Left cardiac atrium (tissue), 4 donors: ENCODE measurements around the gene PPIE. TPM values are rescaled to one million over a fixed set of nuclear protein-coding genes. Genes with fewer than 3 reads are reported as not detected.

Experiments used
- ATAC-seq, 2 donors: fragments of 200-7000 bp; cut with Tn5 transposase; one replicate each; pipeline ENCODE4 v1.9.1; 2020; ENCODE audit warnings: mild to moderate bottlenecking in 2 of 2, moderate library complexity in 2 of 2
- DNase-seq: peaks from one replicate; pipeline ENCODE4 v3.0.0-alpha.2; 2020
- intact Hi-C, 2 donors: fragments of 100-400 bp; cut with DNase I; formaldehyde crosslinking; loops; one replicate each; pipeline versions ENCODE4 v1.14.1 to v1.15.1; 2022 to 2023
- long read RNA-seq: library from polyadenylated mRNA; unstranded; transcript quantifications from one replicate; pipeline ENCODE4 v2.0.0, GENCODE V29; 2021
- total RNA-seq, 2 donors: library from RNA; stranded (reverse); fragmentation: NEBNext Ultra II Directional; extraction: Animal tissue kit (Norgen Biotek cat#: 25700); gene quantifications; one replicate each; pipeline ENCODE4 v1.2.1, GENCODE V29; 2021
- donor health status: DM: no; HTN: yes; CAD: no.
- donor health status: DM: no; HTN: yes; CAD: no; lungs with severe emphysema.
- donor health status: DM: yes; HTN: yes; CAD: no.
- donor health status: Dilated cardiomyopathy.

PPIE gene
- total RNA-seq = 10 to 100 TPM; 26.4 to 30.8 TPM
- long read RNA-seq, transcript PPIE-201 (10 exons, 1,277 nt) = major isoform, 50 of 78 reads
- long read RNA-seq, transcript PPIE-202 (10 exons, 1,079 nt) = minor isoform, 5 of 78 reads
- long read RNA-seq, partial matches to known transcripts = 1 of 78 reads
- long read RNA-seq, other reads (novel, unspliced or antisense) = 19 of 78 reads

GRCh38 chr1:39738622-39739366 lies at the start of gene PPIE:
TSS of gene PPIE (plus strand) at chr1:39738882. CDS start at chr1:39738901, 19 bp downstream.
- DNase-seq (peak; percentile 97), ATAC-seq (peak; percentile 99)
- intact Hi-C loops = no loop called here

- no peak for ATAC-seq
- intact Hi-C loops = no loop called here
- no peak for DNase-seq
Measured at GRCh38 chr1:39689214-39689613, 49.5 kb upstream of the PPIE start.

DNA sequence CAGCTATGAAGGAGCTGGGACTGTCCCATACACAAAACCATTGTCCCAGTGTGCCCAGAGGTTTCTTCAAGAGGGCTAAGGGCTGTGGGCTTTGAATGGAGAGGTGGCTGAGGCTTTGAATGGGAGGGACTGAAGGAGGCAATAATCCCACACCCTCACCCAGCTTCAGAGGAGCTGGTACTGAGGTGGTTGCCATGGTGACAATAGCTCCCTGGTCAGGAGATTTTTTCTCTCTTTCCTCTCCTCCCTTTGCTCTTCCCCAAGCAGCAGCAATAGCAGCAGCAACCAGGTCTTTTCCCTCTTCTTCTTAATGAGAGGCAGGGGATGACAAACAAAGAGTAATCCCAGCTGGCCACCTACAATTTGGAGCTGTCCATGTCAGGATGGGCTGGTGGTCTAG lies 49.0 kb upstream of the PPIE start:
- DNase-seq = no peak
- no peak for ATAC-seq
- intact Hi-C loops = no loop called here

DNA sequence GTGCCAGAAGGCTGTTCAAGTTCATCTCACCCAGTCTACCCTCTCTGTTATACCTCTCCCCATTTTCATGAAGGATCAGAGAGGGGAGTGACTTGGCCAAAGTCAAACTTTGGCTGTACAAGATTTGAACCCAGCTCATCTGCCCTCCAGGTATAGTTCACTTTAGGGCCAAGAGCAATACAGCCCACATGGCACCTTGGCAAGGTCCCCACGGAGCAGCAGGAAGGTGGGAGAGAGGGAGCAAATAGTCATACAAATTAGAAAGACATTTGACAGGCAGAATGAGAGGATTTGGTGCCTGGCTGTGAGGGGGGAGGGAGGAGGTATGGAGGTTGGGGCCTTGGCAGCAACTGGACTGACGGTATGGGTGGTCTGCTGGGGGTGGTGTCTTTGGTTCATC lies 48.5 kb upstream of the PPIE start:
- no peak for DNase-seq

GRCh38 chr1:39690794-39691382 lies 47.8 kb upstream of the PPIE start:
- intact Hi-C loops = no loop called here
- DNase-seq = no peak
- no peak for ATAC-seq

More for the DNA sequence above, 48.5 kb upstream of the PPIE start:
- no peak for ATAC-seq
- intact Hi-C loops = no loop called here

GRCh38 chr1:39691383-39692151 lies 47.1 kb upstream of the PPIE start, which contains the start of gene HPCAL4:
TSS of gene HPCAL4 (minus strand) at chr1:39691433. CDS start at chr1:39684603, 6,830 bp downstream.
- DNase-seq = peak; percentile 93
- peak; percentile 98 for ATAC-seq
- intact Hi-C loops = no loop called here

DNA sequence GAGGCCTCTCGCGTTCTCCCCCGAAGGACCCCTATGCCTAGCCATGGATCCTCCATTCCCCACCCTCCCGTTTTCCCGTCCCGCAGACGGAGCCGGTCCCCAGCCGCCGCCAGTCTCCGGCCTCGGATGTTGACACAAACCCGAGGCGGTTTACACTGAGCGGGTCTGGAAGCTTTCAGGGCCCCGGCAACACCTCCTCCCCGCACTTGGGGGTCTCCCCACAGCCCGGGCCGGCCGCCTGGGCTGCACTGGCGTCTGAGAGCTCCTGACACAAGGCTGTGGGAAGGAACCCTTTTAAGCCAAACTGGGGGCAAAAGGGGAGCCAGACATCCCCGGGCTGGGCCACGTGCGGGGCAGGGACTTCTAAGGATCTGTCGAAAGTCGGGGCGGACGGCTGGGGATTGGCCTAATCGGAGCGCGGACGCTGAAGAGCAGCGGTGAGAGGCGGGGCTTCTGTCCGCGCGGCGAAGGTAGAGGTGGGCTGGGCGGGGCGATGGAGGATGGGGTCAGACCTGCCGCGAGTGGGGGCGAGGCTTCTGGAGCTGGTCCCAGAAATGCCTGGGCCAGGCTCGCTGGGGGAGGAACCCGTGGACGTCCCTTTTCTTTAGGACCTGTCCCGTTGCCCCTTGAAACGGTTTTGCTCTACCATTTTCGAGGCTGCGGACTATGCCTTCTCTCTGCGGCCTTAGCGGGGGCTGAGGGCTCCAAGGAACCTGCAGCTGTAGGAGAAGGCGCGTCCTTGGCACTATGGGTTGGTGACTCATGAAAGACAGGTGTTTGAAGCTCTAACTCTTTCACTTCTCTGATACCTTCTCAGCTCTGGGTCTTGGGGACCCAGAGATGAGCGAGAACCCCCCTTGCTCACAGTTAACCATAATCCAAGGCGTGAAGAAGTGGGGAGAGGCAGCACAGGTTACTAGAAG lies 46.3 kb upstream of the PPIE start:
- intact Hi-C loops = no loop called here
- DNase-seq (no peak), ATAC-seq (peak in 1 of 2 donors; percentile 16)

DNA sequence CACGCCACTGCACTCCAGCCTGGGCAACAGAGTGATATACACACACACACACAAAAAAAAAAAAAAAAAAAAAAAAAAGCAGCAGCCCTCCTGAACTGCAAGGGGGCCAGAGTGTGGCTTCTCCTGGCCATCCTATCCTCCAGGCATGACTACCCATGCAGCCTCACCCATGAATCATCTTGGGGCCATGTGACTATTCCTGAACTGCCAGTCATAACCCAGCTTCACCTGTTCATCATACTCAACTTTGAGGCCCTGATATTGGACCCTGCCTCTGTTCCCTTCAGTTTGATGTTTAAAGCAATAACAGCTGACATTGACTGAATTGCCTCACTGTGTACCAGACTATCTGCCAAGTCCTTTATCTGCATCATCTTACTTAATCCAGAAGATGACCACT lies 44.7 kb upstream of the PPIE start:
- DNase-seq (no peak), ATAC-seq (no peak)
- intact Hi-C loops = no loop called here

DNA sequence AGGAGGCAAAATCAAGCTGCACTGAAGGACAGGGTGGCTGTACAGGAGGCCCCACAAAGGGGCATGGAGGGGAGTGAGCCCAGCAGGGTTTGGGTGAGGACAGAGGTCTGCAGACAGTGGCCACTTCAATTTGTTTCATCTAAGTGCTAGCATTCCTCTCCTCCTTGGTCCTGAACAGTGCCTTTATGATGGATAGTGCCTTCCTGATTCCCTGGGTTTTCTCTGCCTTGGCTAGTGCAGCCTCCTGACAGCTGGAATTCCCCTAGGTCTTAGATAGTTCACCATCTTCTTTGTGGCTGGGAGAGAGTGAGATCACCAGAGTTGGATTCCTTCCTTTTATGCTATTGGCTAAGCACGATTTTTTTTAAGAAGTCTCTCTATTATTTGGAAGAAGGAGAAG lies 43.7 kb upstream of the PPIE start:
- ATAC-seq = no peak
- intact Hi-C loops = no loop called here
- DNase-seq = no peak

DNA sequence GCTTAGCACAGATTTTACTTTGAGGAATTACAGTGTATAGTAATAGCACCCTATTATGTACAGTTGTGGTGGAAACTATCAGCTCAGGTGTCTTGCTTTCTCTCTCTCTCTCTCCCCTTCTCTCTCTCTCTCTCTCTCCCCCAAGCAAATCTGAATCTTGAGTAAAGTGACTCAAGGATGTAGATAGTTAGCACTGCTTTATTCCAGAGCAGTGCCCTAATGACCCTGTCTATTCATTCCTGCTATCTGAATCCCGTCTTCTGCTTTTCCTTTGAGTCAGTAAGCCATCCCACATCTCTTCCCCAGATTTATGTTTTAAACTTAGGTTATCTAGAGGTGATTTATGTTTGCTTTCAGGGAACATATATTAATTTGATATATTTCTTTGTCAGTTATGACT lies 42.2 kb upstream of the PPIE start:
- ATAC-seq = no peak
- intact Hi-C loops = no loop called here

GRCh38 chr1:39698568-39698967 lies 40.1 kb upstream of the PPIE start:
- DNase-seq (no peak), ATAC-seq (no peak)
- intact Hi-C loops = no loop called here

More for the DNA sequence above, 42.2 kb upstream of the PPIE start:
- no peak for DNase-seq

GRCh38 chr1:39699419-39699818 lies 39.3 kb upstream of the PPIE start:
- intact Hi-C loops = no loop called here
- no peak for DNase-seq
- no peak for ATAC-seq

DNA sequence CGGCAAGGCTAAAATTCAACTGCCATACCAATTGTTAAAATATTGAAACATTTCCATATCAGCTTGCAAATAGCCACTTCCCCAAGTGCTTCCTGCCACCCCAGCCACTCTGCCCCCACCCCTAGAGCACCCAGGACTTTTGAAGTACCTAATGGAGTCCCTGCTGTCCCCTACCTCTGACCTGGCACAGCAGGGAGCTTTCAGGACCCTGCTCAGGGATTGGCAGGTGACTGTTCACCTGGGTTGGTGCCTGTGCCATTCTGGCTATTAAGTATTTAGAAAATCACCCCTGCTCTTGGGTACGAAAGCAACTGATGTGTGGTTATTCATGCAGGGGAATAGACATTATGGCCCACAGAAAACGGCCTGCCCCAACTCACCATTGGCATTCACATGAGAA lies 38.3 kb upstream of the PPIE start:
- ATAC-seq (no peak), DNase-seq (no peak)
- intact Hi-C loops = no loop called here

DNA sequence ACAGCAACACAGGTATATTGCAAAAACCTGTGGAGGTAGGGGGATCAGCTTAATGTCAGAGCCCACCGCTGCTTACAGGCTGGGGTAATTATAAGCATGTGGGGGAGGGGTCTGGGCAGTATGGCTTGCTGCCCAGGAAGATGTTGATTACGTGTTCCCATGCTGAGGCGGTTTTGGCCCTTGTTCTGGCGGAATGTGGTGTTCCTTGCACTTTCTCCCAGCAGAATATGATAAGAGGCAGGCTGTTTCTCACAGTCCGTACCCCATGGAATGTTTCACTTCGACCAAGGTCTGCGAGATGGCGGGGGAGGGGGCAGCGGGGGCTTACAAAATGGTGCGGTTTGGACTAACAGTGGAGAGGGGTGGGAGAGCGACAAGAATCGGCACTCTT lies 37.6 kb upstream of the PPIE start:
- DNase-seq = peak; percentile 69
- peak; percentile 64 to 84 for ATAC-seq
- intact Hi-C loops = no loop called here

DNA sequence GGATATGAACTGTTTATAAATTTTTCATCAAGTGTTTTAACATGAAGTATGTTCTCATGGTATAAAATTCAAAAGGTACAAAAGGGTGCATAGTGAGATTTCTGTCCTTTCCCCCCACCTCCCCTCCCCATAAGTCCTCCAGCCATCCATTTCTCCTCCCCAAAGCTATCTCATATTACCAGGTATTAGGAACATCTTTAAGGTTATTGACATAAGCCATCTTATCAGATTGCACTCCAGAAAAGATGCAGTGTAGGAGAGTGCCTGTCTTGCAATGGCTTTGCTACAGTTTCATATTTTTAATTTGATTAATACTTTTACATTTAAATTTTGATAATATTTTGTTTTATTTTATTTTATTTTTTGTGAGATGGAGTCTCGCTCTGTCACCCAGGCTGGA lies 33.9 kb upstream of the PPIE start:
- no peak for ATAC-seq
- intact Hi-C loops = no loop called here
- DNase-seq = no peak

GRCh38 chr1:39707506-39707905 lies 31.2 kb upstream of the PPIE start:
- intact Hi-C loops = no loop called here
- no peak for ATAC-seq
- DNase-seq = no peak

DNA sequence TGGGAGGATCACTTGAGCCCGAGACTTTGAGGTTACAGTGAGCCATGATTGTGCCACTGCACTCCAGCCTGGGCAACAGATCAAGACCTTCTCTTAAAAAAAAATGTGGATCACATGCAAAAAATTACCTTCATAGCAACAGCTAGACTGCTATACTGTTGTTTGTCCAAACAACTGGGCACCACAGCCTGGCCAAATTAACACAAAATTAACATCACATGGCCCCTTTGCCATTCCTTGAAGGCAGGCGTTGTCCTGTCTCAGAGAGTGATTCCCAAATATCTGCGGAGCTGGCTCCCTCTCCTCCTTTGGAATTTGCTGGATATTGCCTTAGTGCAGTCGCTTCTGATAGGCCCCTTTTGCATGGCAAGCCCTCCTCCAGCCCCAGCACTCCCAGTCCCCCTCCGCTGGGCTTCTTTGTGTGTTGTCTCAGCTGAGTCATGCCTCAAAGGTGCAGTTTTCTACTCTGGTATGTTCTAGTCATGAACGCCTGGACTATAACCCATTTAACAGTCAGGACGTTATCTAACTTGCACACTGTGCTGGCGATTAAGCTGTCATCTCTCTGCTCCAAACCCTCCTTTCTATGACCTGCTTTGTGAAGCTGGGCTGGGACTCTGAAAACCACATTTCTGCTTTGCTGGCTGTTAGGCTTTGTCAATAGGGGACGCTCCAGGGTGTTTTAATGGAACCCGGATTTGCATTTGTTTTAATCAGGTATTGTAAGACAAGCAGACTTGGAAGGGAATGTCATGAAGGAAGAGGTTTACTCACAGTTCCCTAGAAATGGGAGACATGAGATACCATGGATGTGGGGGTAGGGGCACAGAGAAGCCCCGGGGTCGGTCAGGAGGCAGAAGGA lies 27.3 kb upstream of the PPIE start:
- ATAC-seq (peak; percentile 23 to 79), DNase-seq (no peak)
- intact Hi-C loops = no loop called here

- ATAC-seq = no peak
- intact Hi-C loops = no loop called here
- DNase-seq = no peak
Measured at GRCh38 chr1:39711966-39712340, 26.7 kb upstream of the PPIE start.
